Measurements from ENCODE around the gene PRAMEF1.
"Not testable (repeated sequence)": the region's sequence is repeated elsewhere in the genome, so short reads cannot be mapped to it uniquely, and the experiment has no call there.

PRAMEF1 gene

GRCh38 chr1:12791097-12791496 lies at the start of gene PRAMEF1:
Gene PRAMEF1 (plus strand): TSS chr1:12791397. CDS start chr1:12793228, 1,831 bp downstream.
- not testable (repeated sequence) for H3K4me3 ChIP-seq (ENCODE audit: low read depth in 1 of 2, low read length in 2 of 2); H3K4me1 ChIP-seq (ENCODE audit: control insufficient read depth in 1 of 2, insufficient read depth in 2 of 2, low read length in 2 of 2); H3K27me3 ChIP-seq (ENCODE audit: control insufficient read depth in 1 of 2, insufficient read depth in 2 of 2, low read length in 2 of 2); H3K36me3 ChIP-seq (ENCODE audit: control insufficient read depth in 1 of 2, insufficient read depth in 2 of 2, low read length in 2 of 2); H3K9ac ChIP-seq (ENCODE audit: low read depth in 1 of 2, low read length in 2 of 2); H3K9me3 ChIP-seq (ENCODE audit: control insufficient read depth in 1 of 2, low read length in 2 of 2); H3K27ac ChIP-seq (ENCODE audit: low read depth, low read length)

GRCh38 chr1:12741946-12742345 lies 49.3 kb upstream of the PRAMEF1 start:
- H3K4me3 ChIP-seq (ENCODE audit: low read depth in 1 of 2, low read length in 2 of 2): no peak overlapping the region
- no peaks in the 10 kb centered on the region for H3K36me3 ChIP-seq (ENCODE audit: control insufficient read depth in 1 of 2, insufficient read depth in 2 of 2, low read length in 2 of 2)
- no peak overlapping the region for H3K27ac ChIP-seq (ENCODE audit: low read depth, low read length)
- H3K9ac ChIP-seq (ENCODE audit: low read depth in 1 of 2, low read length in 2 of 2): no peak overlapping the region
- no peaks in the 10 kb centered on the region for H3K4me1 ChIP-seq (ENCODE audit: control insufficient read depth in 1 of 2, insufficient read depth in 2 of 2, low read length in 2 of 2)
- H3K27me3 ChIP-seq (ENCODE audit: control insufficient read depth in 1 of 2, insufficient read depth in 2 of 2, low read length in 2 of 2): peaks cover 0 to 5% of the 10 kb centered on the region in 2 donors
- no peaks in the 10 kb centered on the region for H3K9me3 ChIP-seq (ENCODE audit: control insufficient read depth in 1 of 2, low read length in 2 of 2)

GRCh38 chr1:12745126-12745991 lies 45.8 kb upstream of the PRAMEF1 start:
- Histone ChIP-seq H3K9ac (ENCODE audit: low read depth in 1 of 2, low read length in 2 of 2) (no peak overlapping the region), H3K27me3 (ENCODE audit: control insufficient read depth in 1 of 2, insufficient read depth in 2 of 2, low read length in 2 of 2) (peaks cover 0 to 5% of the 10 kb centered on the region in 2 donors), H3K4me3 (ENCODE audit: low read depth in 1 of 2, low read length in 2 of 2) (no peak overlapping the region), H3K36me3 (ENCODE audit: control insufficient read depth in 1 of 2, insufficient read depth in 2 of 2, low read length in 2 of 2) (no peaks in the 10 kb centered on the region), H3K9me3 (ENCODE audit: control insufficient read depth in 1 of 2, low read length in 2 of 2) (peaks cover 9 to 15% of the 10 kb centered on the region in 2 donors), H3K4me1 (ENCODE audit: control insufficient read depth in 1 of 2, insufficient read depth in 2 of 2, low read length in 2 of 2) (no peaks in the 10 kb centered on the region), H3K27ac (ENCODE audit: low read depth, low read length) (no peak overlapping the region)

GRCh38 chr1:12745992-12746323 lies 45.2 kb upstream of the PRAMEF1 start, which contains the start of gene CFAP107:
Gene CFAP107 (plus strand): TSS chr1:12746200. CDS start chr1:12746431, 231 bp downstream.
- no peak within 1 kb of the TSS for H3K27ac ChIP-seq (ENCODE audit: low read depth, low read length)
- peaks cover 12 to 15% of the 10 kb centered on the region in 2 donors for H3K9me3 ChIP-seq (ENCODE audit: control insufficient read depth in 1 of 2, low read length in 2 of 2)
- H3K4me1 ChIP-seq (ENCODE audit: control insufficient read depth in 1 of 2, insufficient read depth in 2 of 2, low read length in 2 of 2): no peaks in the 10 kb centered on the region
- no peak within 1 kb of the TSS for H3K4me3 ChIP-seq (ENCODE audit: low read depth in 1 of 2, low read length in 2 of 2)
- peaks cover 0 to 5% of the 10 kb centered on the region in 2 donors for H3K27me3 ChIP-seq (ENCODE audit: control insufficient read depth in 1 of 2, insufficient read depth in 2 of 2, low read length in 2 of 2)
- H3K36me3 ChIP-seq (ENCODE audit: control insufficient read depth in 1 of 2, insufficient read depth in 2 of 2, low read length in 2 of 2): no peaks in the 10 kb centered on the region
- H3K9ac ChIP-seq (ENCODE audit: low read depth in 1 of 2, low read length in 2 of 2): no peak within 1 kb of the TSS

GRCh38 chr1:12748778-12749355 lies 42.3 kb upstream of the PRAMEF1 start:
- Histone ChIP-seq H3K27ac (ENCODE audit: low read depth, low read length) (no peak overlapping the region), H3K4me3 (ENCODE audit: low read depth in 1 of 2, low read length in 2 of 2) (no peak overlapping the region), H3K27me3 (ENCODE audit: control insufficient read depth in 1 of 2, insufficient read depth in 2 of 2, low read length in 2 of 2) (peaks cover 0 to 5% of the 10 kb centered on the region in 2 donors), H3K9me3 (ENCODE audit: control insufficient read depth in 1 of 2, low read length in 2 of 2) (peaks cover 12 to 15% of the 10 kb centered on the region in 2 donors), H3K4me1 (ENCODE audit: control insufficient read depth in 1 of 2, insufficient read depth in 2 of 2, low read length in 2 of 2) (no peaks in the 10 kb centered on the region), H3K36me3 (ENCODE audit: control insufficient read depth in 1 of 2, insufficient read depth in 2 of 2, low read length in 2 of 2) (no peaks in the 10 kb centered on the region), H3K9ac (ENCODE audit: low read depth in 1 of 2, low read length in 2 of 2) (no peak overlapping the region)

- H3K36me3 ChIP-seq (ENCODE audit: control insufficient read depth in 1 of 2, insufficient read depth in 2 of 2, low read length in 2 of 2): no peaks in the 10 kb centered on the region
- H3K4me3 ChIP-seq (ENCODE audit: low read depth in 1 of 2, low read length in 2 of 2): no peak overlapping the region
- H3K9me3 ChIP-seq (ENCODE audit: control insufficient read depth in 1 of 2, low read length in 2 of 2): peaks cover under 1 to 4% of the 10 kb centered on the region in 2 donors
- no peaks in the 10 kb centered on the region for H3K4me1 ChIP-seq (ENCODE audit: control insufficient read depth in 1 of 2, insufficient read depth in 2 of 2, low read length in 2 of 2)
- H3K9ac ChIP-seq (ENCODE audit: low read depth in 1 of 2, low read length in 2 of 2): no peak overlapping the region
- no peak overlapping the region for H3K27ac ChIP-seq (ENCODE audit: low read depth, low read length)
- H3K27me3 ChIP-seq (ENCODE audit: control insufficient read depth in 1 of 2, insufficient read depth in 2 of 2, low read length in 2 of 2): peaks cover 0 to 4% of the 10 kb centered on the region in 2 donors
These were observed 36.5 kb upstream of the PRAMEF1 start for GRCh38 chr1:12754738-12755137.

GRCh38 chr1:12756273-12756672 lies 34.9 kb upstream of the PRAMEF1 start:
- Histone ChIP-seq H3K4me1 (ENCODE audit: control insufficient read depth in 1 of 2, insufficient read depth in 2 of 2, low read length in 2 of 2) (no peaks in the 10 kb centered on the region), H3K27ac (ENCODE audit: low read depth, low read length) (no peak overlapping the region), H3K9me3 (ENCODE audit: control insufficient read depth in 1 of 2, low read length in 2 of 2) (no peaks in the 10 kb centered on the region), H3K4me3 (ENCODE audit: low read depth in 1 of 2, low read length in 2 of 2) (no peak overlapping the region), H3K36me3 (ENCODE audit: control insufficient read depth in 1 of 2, insufficient read depth in 2 of 2, low read length in 2 of 2) (no peaks in the 10 kb centered on the region), H3K27me3 (ENCODE audit: control insufficient read depth in 1 of 2, insufficient read depth in 2 of 2, low read length in 2 of 2) (peaks cover 0 to 7% of the 10 kb centered on the region in 2 donors), H3K9ac (ENCODE audit: low read depth in 1 of 2, low read length in 2 of 2) (no peak overlapping the region)

- H3K4me1 ChIP-seq (ENCODE audit: control insufficient read depth in 1 of 2, insufficient read depth in 2 of 2, low read length in 2 of 2): no peaks in the 10 kb centered on the region
- no peak overlapping the region for H3K4me3 ChIP-seq (ENCODE audit: low read depth in 1 of 2, low read length in 2 of 2)
- no peak overlapping the region for H3K27ac ChIP-seq (ENCODE audit: low read depth, low read length)
- H3K27me3 ChIP-seq (ENCODE audit: control insufficient read depth in 1 of 2, insufficient read depth in 2 of 2, low read length in 2 of 2): peaks cover 0 to 7% of the 10 kb centered on the region in 2 donors
- no peaks in the 10 kb centered on the region for H3K9me3 ChIP-seq (ENCODE audit: control insufficient read depth in 1 of 2, low read length in 2 of 2)
- no peak overlapping the region for H3K9ac ChIP-seq (ENCODE audit: low read depth in 1 of 2, low read length in 2 of 2)
- H3K36me3 ChIP-seq (ENCODE audit: control insufficient read depth in 1 of 2, insufficient read depth in 2 of 2, low read length in 2 of 2): no peaks in the 10 kb centered on the region
These were observed 34.3 kb upstream of the PRAMEF1 start for GRCh38 chr1:12756768-12757413.

GRCh38 chr1:12757836-12758235 lies 33.4 kb upstream of the PRAMEF1 start:
- no peaks in the 10 kb centered on the region for H3K9me3 ChIP-seq (ENCODE audit: control insufficient read depth in 1 of 2, low read length in 2 of 2)
- no peak overlapping the region for H3K9ac ChIP-seq (ENCODE audit: low read depth in 1 of 2, low read length in 2 of 2)
- no peaks in the 10 kb centered on the region for H3K4me1 ChIP-seq (ENCODE audit: control insufficient read depth in 1 of 2, insufficient read depth in 2 of 2, low read length in 2 of 2)
- H3K27me3 ChIP-seq (ENCODE audit: control insufficient read depth in 1 of 2, insufficient read depth in 2 of 2, low read length in 2 of 2): peaks cover 0 to 7% of the 10 kb centered on the region in 2 donors
- H3K4me3 ChIP-seq (ENCODE audit: low read depth in 1 of 2, low read length in 2 of 2): no peak overlapping the region
- no peak overlapping the region for H3K27ac ChIP-seq (ENCODE audit: low read depth, low read length)
- H3K36me3 ChIP-seq (ENCODE audit: control insufficient read depth in 1 of 2, insufficient read depth in 2 of 2, low read length in 2 of 2): no peaks in the 10 kb centered on the region

- no peaks in the 10 kb centered on the region for H3K9me3 ChIP-seq (ENCODE audit: control insufficient read depth in 1 of 2, low read length in 2 of 2)
- no peak overlapping the region for H3K27ac ChIP-seq (ENCODE audit: low read depth, low read length)
- H3K27me3 ChIP-seq (ENCODE audit: control insufficient read depth in 1 of 2, insufficient read depth in 2 of 2, low read length in 2 of 2): peaks cover 0 to 7% of the 10 kb centered on the region in 2 donors
- H3K36me3 ChIP-seq (ENCODE audit: control insufficient read depth in 1 of 2, insufficient read depth in 2 of 2, low read length in 2 of 2): no peaks in the 10 kb centered on the region
- H3K4me3 ChIP-seq (ENCODE audit: low read depth in 1 of 2, low read length in 2 of 2): no peak overlapping the region
- no peak overlapping the region for H3K9ac ChIP-seq (ENCODE audit: low read depth in 1 of 2, low read length in 2 of 2)
- H3K4me1 ChIP-seq (ENCODE audit: control insufficient read depth in 1 of 2, insufficient read depth in 2 of 2, low read length in 2 of 2): no peaks in the 10 kb centered on the region
These were observed 30.9 kb upstream of the PRAMEF1 start for GRCh38 chr1:12760256-12760795.
